IMR-90 (cell line): Measurements from ENCODE around the gene RNF32. TPM values are rescaled to one million over a fixed set of nuclear protein-coding genes. Genes with fewer than 3 reads are reported as not detected.

Experiments used
- ATAC-seq: fragments of 200-7000 bp; cut with Tn5 transposase; 2 replicates; pipeline ENCODE4 v1.9.1; 2020; ENCODE audit warnings: low read depth, mild to moderate bottlenecking, moderate library complexity
- Bru-seq: library from RNA; stranded (reverse); fragments of 400-500 nt; gene quantifications from one replicate; lab custom pipeline; 2021; lab: Mats Ljungman, UMichigan
- BruChase-seq, 2 experiments: library from RNA; stranded (reverse); fragments of 400-500 nt; gene quantifications; one replicate each; lab custom pipeline; 2021; lab: Mats Ljungman, UMichigan
- BruUV-seq: library from RNA; stranded (reverse); fragments of 400-500 nt; replicated peaks from 2 replicates; lab custom pipeline; 2021; lab: Mats Ljungman, UMichigan
- CTCF ChIA-PET: fragments of 300-600 bp; formaldehyde crosslinking; extraction: SDS; loops from one replicate; lab custom pipeline; 2021; ENCODE audit warnings: antibody characterized with exemption; lab: Yijun Ruan, JAX
- POLR2A ChIA-PET: fragments of 300-600 bp; sonication (Branson Sonifier 250); formaldehyde crosslinking; loops from one replicate; lab custom pipeline; 2022; ENCODE audit warnings: antibody characterized with exemption; ENCODE audit not compliant: unreplicated experiment; lab: Charles Lee
- DNase-seq: peaks from one replicate; pipeline ENCODE4 v3.0.0; 2013
- H2AFZ ChIP-seq: replicated peaks from 2 replicates; pipeline ENCODE3; 2013; ENCODE audit warnings: low read length, mild to moderate bottlenecking; ENCODE audit not compliant: poor library complexity
- H2AK5ac ChIP-seq: 2 replicates; pipeline ENCODE4 v1.6.1; 2013; ENCODE audit warnings: low read depth, low read length, inconsistent platforms
- H2AK9ac ChIP-seq: replicated peaks from 2 replicates; pipeline ENCODE3; 2013; ENCODE audit warnings: mild to moderate bottlenecking, low read depth, low read length, moderate library complexity; ENCODE audit not compliant: poor library complexity
- H2BK120ac ChIP-seq: 2 replicates; pipeline ENCODE4 v1.6.1; 2013; ENCODE audit warnings: low read depth, low read length, inconsistent platforms
- H2BK15ac ChIP-seq: 3 replicates; pipeline ENCODE4 v1.6.1; 2013; ENCODE audit warnings: low read depth, low read length, inconsistent platforms
- H2BK20ac ChIP-seq: 2 replicates; pipeline ENCODE4 v1.6.1; 2013; ENCODE audit warnings: low read depth, mild to moderate bottlenecking, inconsistent platforms, low read length, moderate library complexity
- H2BK5ac ChIP-seq: 2 replicates; pipeline ENCODE4 v1.6.1; 2013; ENCODE audit warnings: mild to moderate bottlenecking, low read depth, low read length, inconsistent platforms; ENCODE audit not compliant: poor library complexity, severe bottlenecking
- H3K14ac ChIP-seq: replicated peaks from 2 replicates; pipeline ENCODE4 v1.6.1; 2013; ENCODE audit warnings: low read depth, low read length, inconsistent platforms
- H3K18ac ChIP-seq: 2 replicates; pipeline ENCODE4 v1.6.1; 2013; ENCODE audit warnings: low read depth, low read length, control low read depth
- H3K23ac ChIP-seq: 2 replicates; pipeline ENCODE4 v1.6.1; 2013; ENCODE audit warnings: low read depth, low read length, inconsistent platforms
- H3K27ac ChIP-seq: 2 replicates; pipeline ENCODE4 v1.5.1; 2013; ENCODE audit warnings: mild to moderate bottlenecking, control low read depth, low read length; ENCODE audit not compliant: insufficient read depth
- H3K27me3 ChIP-seq: 2 replicates; pipeline ENCODE4 v1.6.1; 2013; ENCODE audit warnings: low read length; ENCODE audit not compliant: control insufficient read depth, insufficient read depth
- H3K36me3 ChIP-seq: 2 replicates; pipeline ENCODE4 v1.6.1; 2013; ENCODE audit warnings: low read length, mixed read lengths; ENCODE audit not compliant: control insufficient read depth, insufficient read depth
- H3K4ac ChIP-seq: 2 replicates; pipeline ENCODE4 v1.6.1; 2013; ENCODE audit warnings: low read depth, low read length, inconsistent platforms
- H3K4me1 ChIP-seq: 2 replicates; pipeline ENCODE4 v1.6.1; 2013; ENCODE audit warnings: low read length, mixed read lengths; ENCODE audit not compliant: control insufficient read depth, insufficient read depth
- H3K4me2 ChIP-seq: 2 replicates; pipeline ENCODE4 v1.6.1; 2013; ENCODE audit warnings: low read depth, mild to moderate bottlenecking, control low read depth, low read length, moderate library complexity
- H3K4me3 ChIP-seq: 2 replicates; pipeline ENCODE4 v1.5.1; 2013; ENCODE audit warnings: low read depth, mild to moderate bottlenecking, control low read depth, low read length, moderate library complexity; ENCODE audit not compliant: insufficient read depth
- H3K56ac ChIP-seq: 2 replicates; pipeline ENCODE4 v1.6.1; 2013; ENCODE audit warnings: low read length, inconsistent platforms; ENCODE audit not compliant: insufficient read depth; ENCODE audit errors: extremely low read depth
- H3K79me1 ChIP-seq, 2 experiments: 2 replicates each; pipeline ENCODE4 v1.6.1; 2013; ENCODE audit warnings: low read length in 2 of 2, inconsistent platforms in 1 of 2, low read depth in 1 of 2
- H3K9ac ChIP-seq: 2 replicates; pipeline ENCODE4 v1.6.1; 2013; ENCODE audit warnings: low read depth, low read length, control low read depth
- H3K9me1 ChIP-seq: 2 replicates; pipeline ENCODE4 v1.6.1; 2013; ENCODE audit warnings: low read length, inconsistent platforms; ENCODE audit not compliant: insufficient read depth
- H3K9me3 ChIP-seq: 2 replicates; pipeline ENCODE4 v1.6.1; 2013; ENCODE audit warnings: low read length; ENCODE audit not compliant: control insufficient read depth, insufficient read depth
- H4K20me1 ChIP-seq: 2 replicates; pipeline ENCODE4 v1.6.1; 2013; ENCODE audit warnings: low read length, inconsistent platforms; ENCODE audit not compliant: insufficient read depth
- H4K5ac ChIP-seq: 2 replicates; pipeline ENCODE4 v1.6.1; 2013; ENCODE audit warnings: mild to moderate bottlenecking, low read depth, low read length, control low read depth
- H4K8ac ChIP-seq, 2 experiments: 2 replicates each; pipeline ENCODE4 v1.6.1; 2013; ENCODE audit warnings: low read depth in 2 of 2, low read length in 2 of 2, control low read depth in 1 of 2, inconsistent platforms in 1 of 2
- H4K91ac ChIP-seq: 2 replicates; pipeline ENCODE4 v1.6.1; 2013; ENCODE audit warnings: low read depth, low read length, inconsistent platforms; ENCODE audit not compliant: insufficient read depth
- BHLHE40 ChIP-seq: fragments of 150-350 bp; IDR thresholded peaks from 2 replicates; pipeline ENCODE4 v1.6.1; 2016; ENCODE audit warnings: mild to moderate bottlenecking, low read depth, low read length
- FOS ChIP-seq: fragments of 150-350 bp; IDR thresholded peaks from 2 replicates; pipeline ENCODE4 v1.6.1; 2016; ENCODE audit warnings: low read depth, low read length
- MAZ ChIP-seq: IDR thresholded peaks from 2 replicates; pipeline ENCODE4 v1.6.1; 2012; ENCODE audit warnings: low read depth, mild to moderate bottlenecking, low read length, improper control_type of control experiment, moderate library complexity, borderline replicate concordance
- MXI1 ChIP-seq: IDR thresholded peaks from 2 replicates; pipeline ENCODE4 v1.6.1; 2012; ENCODE audit warnings: low read depth, mild to moderate bottlenecking, low read length, moderate library complexity, borderline replicate concordance
- POLR2A ChIP-seq: IDR thresholded peaks from 2 replicates; pipeline ENCODE4 v1.6.1; 2012; ENCODE audit warnings: mild to moderate bottlenecking, low read depth, low read length
- WGBS, 2 experiments: methylation state at CpG; one replicate each; pipeline versions ENCODE4 v1.1.5 to v1.1.7; 2013; ENCODE audit warnings: missing lambda C conversion rate in 2 of 2; ENCODE audit not compliant: insufficient read length in 1 of 2; ENCODE audit errors: extremely low coverage in 2 of 2; 5-methylcytosine and 5-hydroxymethylcytosine counted together
- dilution Hi-C: fragments of 300-500 bp; cut with HindIII; formaldehyde crosslinking; loops from one replicate; pipeline ENCODE4 v1.14.3; 2018; ENCODE audit warnings: low sequenced_read_pairs; ENCODE audit not compliant: unreplicated experiment
- in situ Hi-C: fragments of 300-500 bp; cut with MboI; formaldehyde crosslinking; loops from 3 replicates; pipeline ENCODE4 v1.14.3; 2019; ENCODE audit warnings: low sequenced_read_pairs, inconsistent platforms, mixed read lengths
- intact Hi-C: fragments of 100-400 bp; cut with micrococcal nuclease; formaldehyde crosslinking; loops from 2 replicates; pipeline ENCODE4 v1.10.0; 2022
- long read RNA-seq: library from polyadenylated mRNA; unstranded; transcript quantifications from one replicate; pipeline ENCODE4 v2.0.0, GENCODE V29; 2021; ENCODE audit not compliant: unreplicated experiment
- polyA plus RNA-seq, 3 experiments: library from polyadenylated mRNA; depleted of rRNA; stranded (reverse); fragments of >200 nt; gene quantifications; 2 replicates each; pipeline ENCODE4 v1.2.3, GENCODE V29; 2012; ENCODE audit warnings: low replicate concordance in 1 of 3
- total RNA-seq: library from RNA; depleted of rRNA; stranded (reverse); fragments of >200 nt; gene quantifications from 2 replicates; pipeline ENCODE4 v1.2.3, GENCODE V29; 2012; rRNA removed

Gene RNF32
- total RNA-seq, result 0.36 and 0.56 TPM in 2 replicates
- polyA plus RNA-seq (2012; rRNA removed), result 0.56 and 0.63 TPM in 2 replicates
- polyA plus RNA-seq (2012; cell fraction: cytosol; rRNA removed), result 0.19 and 0.23 TPM in 2 replicates
- polyA plus RNA-seq (2012; cell fraction: nucleus; rRNA removed; ENCODE audit: low replicate concordance), result 0.23 and 1.3 TPM in 2 replicates
- percentile 25 among the genes with signal in this experiment for Bru-seq, nascent RNA
- BruChase-seq, experiment 1, labeled RNA remaining after a 6-hour chase, result percentile 26 among the genes with signal in this experiment
- BruChase-seq, experiment 2, labeled RNA remaining after a 2-hour chase, result percentile 30 among the genes with signal in this experiment
- long read RNA-seq, partial matches to known transcripts, result 0 of 2 reads
- long read RNA-seq, other reads (novel, unspliced or antisense), result 2 of 2 reads

DNA sequence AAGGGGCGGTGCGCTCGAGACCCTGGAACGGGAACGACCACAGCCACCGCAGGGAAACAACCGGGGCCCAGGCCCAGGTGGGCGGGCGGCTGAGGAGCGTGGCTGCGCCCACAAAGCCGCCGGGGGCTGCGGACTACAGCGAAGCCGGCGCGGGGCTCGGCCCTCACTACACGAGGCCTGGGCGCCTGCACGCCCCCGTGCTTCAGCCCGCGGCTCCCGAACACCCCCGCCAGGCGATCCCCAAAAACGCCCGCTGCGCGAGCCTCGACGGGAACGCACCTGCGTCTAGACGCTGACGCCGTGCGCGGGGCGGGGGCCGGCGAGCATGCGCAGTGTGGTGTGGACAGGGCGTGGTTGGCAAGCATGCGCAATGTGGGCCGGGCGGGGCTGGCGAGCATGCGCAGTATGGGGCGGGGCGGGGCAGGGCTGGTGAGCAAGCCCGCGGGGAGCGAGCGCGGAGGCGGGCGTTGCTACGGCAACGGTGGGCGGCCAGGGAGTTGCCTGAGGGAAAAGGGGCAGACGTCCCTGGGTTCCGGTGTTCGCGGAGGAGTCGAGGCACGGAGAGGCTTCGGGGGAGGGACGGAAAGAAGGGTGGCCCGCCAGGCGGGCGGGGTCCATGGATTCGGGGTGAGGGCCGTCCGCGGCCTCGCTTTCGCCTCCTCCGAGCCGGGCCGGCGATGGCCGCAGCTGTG is at the start of gene RNF32:
Gene RNF32 (plus strand): TSS at position 518 of the 692 bp plus-strand sequence. CDS start 3,104 bp downstream, outside the sequence.
- Histone ChIP-seq H3K27ac (peak within 1 kb of the TSS; percentile 72), H2AK5ac (peak within 1 kb of the TSS; percentile 51; the same call in 1 of the 2 replicates), H3K23ac (peak within 1 kb of the TSS; percentile 75), H3K4me3 (peak within 1 kb of the TSS; percentile 85), H3K4me2 (peak within 1 kb of the TSS; percentile 97), H3K56ac (peak within 1 kb of the TSS; percentile 59), H3K9me3 (no peaks in the 10 kb centered on the region), H3K4ac (peak within 1 kb of the TSS; percentile 85), H4K5ac (peak within 1 kb of the TSS; percentile 78), H2BK5ac (peak within 1 kb of the TSS; percentile 59), H2BK120ac (peak within 1 kb of the TSS; percentile 70), H3K36me3 (no peaks in the 10 kb centered on the region), H3K18ac (peak within 1 kb of the TSS; percentile 47; the same call in 1 of the 2 replicates), H2AK9ac (peak within 1 kb of the TSS; percentile 94), H2AFZ (peak within 1 kb of the TSS; percentile 90), H2BK20ac (peak within 1 kb of the TSS; percentile 40; the same call in 1 of the 2 replicates), H2BK15ac (peak within 1 kb of the TSS; percentile 21; the same call in 1 of the 3 replicates), H3K27me3 (no peaks in the 10 kb centered on the region), H4K91ac (peak within 1 kb of the TSS; percentile 66), H4K8ac (peak within 1 kb of the TSS; percentile 82 to 94), H3K14ac (peak within 1 kb of the TSS; percentile 82), H3K9ac (peak within 1 kb of the TSS; percentile 67), H3K4me1 (peaks cover 2% of the 10 kb centered on the region; the same call in 1 of the 2 replicates), H3K79me1 (peaks cover 7 to 19% of the 10 kb centered on the region in 2 experiments), H3K9me1 (peaks cover 3% of the 10 kb centered on the region; the same call in 1 of the 2 replicates), H4K20me1 (no peaks in the 10 kb centered on the region)
- dilution Hi-C loops, result no loop called here
- BruUV-seq, result no TSS peak
- intact Hi-C loops, result loop anchor here (2.0 kb wide), 1 partner anchor 112 kb away; no protein-coding TSS in a partner anchor
- peak; percentile 96 for ATAC-seq
- peak; percentile 86 for DNase-seq
- in situ Hi-C loops, result loop anchor here (25.0 kb wide), 2 partner anchors 497 to 828 kb away; partner anchors contain the start of genes SHH and UBE3C
- 1% methylated on average over 29 of the region's 85 CpGs; no CpG with 5 or more reads in 1 of the 2 experiments for WGBS, 2 experiments
- ChIA-PET CTCF (interaction anchor here (1.0 kb wide), 1 partner anchor 123 kb away, joined by 3 read pairs; no protein-coding TSS in a partner anchor), POLR2A (no interaction called here)
- no peak for TF ChIP-seq BHLHE40
- no peak for TF ChIP-seq FOS
- peak; percentile 63; the same call in 1 of the 2 replicates for TF ChIP-seq POLR2A
- TF ChIP-seq MAZ, result peak; percentile 69; the same call in 1 of the 2 replicates
- peak; percentile 9; the same call in 1 of the 2 replicates for TF ChIP-seq MXI1
